BJ (cell line): Measurements from ENCODE around the gene PIGN. TPM values are rescaled to one million over a fixed set of nuclear protein-coding genes. Genes with fewer than 3 reads are reported as not detected.
A peak's percentile ranks its signal among the peaks of the same experiment; 100 is the strongest.

Source experiments
- CTCF ChIA-PET: fragments of 350-600 bp; formaldehyde crosslinking; extraction: SDS; loops from one replicate; lab custom pipeline; 2021; ENCODE audit warnings: antibody characterized with exemption, inconsistent platforms; lab: Yijun Ruan, JAX
- POLR2A ChIA-PET: fragments of 300-600 bp; sonication (Branson Sonifier 250); formaldehyde crosslinking; extraction: SDS; loops from one replicate; lab custom pipeline; 2021; ENCODE audit warnings: antibody characterized with exemption; lab: Charles Lee
- DNase-seq: peaks from one replicate; pipeline ENCODE4 v3.0.0-alpha.2; 2011; ENCODE audit warnings: low read depth
- H3K27me3 ChIP-seq: 2 replicates; pipeline ENCODE4 v1.6.0; 2011; ENCODE audit warnings: low read length; ENCODE audit not compliant: control insufficient read depth, insufficient read depth
- H3K36me3 ChIP-seq: 2 replicates; pipeline ENCODE4 v1.5.1; 2011; ENCODE audit warnings: low read length; ENCODE audit not compliant: control insufficient read depth, insufficient read depth
- H3K4me3 ChIP-seq: 2 replicates; pipeline ENCODE4 v1.5.1; 2011; ENCODE audit warnings: low read depth, mild to moderate bottlenecking, control low read depth, low read length
- CTCF ChIP-seq: IDR thresholded peaks from 2 replicates; pipeline ENCODE4 v1.5.1; 2011; ENCODE audit warnings: low read depth, mild to moderate bottlenecking, control low read depth, inconsistent platforms, low read length, moderate library complexity; ENCODE audit not compliant: insufficient read depth
- polyA plus RNA-seq: library from polyadenylated mRNA; depleted of rRNA; stranded (reverse); fragments of >200 nt; gene quantifications from 2 replicates; pipeline ENCODE4 v1.2.3, GENCODE V29; 2011

PIGN gene
- polyA plus RNA-seq, 1 experiment, result 12.0 TPM

- no peak overlapping the region for H3K4me3 ChIP-seq
- POLR2A ChIA-PET, result no interaction called here
Measured at GRCh38 chr18:62183578-62184195, 3.2 kb downstream of the PIGN start.

DNA sequence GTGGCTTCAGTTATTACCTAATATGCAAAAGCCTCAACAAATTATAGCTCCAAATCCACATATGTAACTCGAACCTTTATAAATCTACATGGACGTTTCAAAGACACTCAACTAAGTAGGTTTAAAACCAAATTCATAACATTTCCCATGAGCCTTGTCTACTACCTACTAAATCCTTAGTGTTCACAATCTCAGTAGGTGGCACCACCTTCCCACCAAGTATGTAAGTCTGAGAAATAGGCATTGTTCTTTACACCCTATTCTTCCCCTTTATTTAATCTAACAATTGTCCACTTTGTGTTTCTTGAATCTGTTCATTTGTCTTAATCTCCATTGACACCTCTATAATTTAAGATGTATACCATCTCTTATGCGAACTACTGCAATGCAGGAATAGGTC is 4.6 kb downstream of the PIGN start:
- ChIA-PET CTCF (interaction anchor here (0.9 to 2.0 kb wide), 7 partner anchors 8 to 401 kb away, joined by 3 to 7 read pairs (median 4); no protein-coding TSS in a partner anchor), POLR2A (no interaction called here)
- Histone ChIP-seq H3K36me3 (no peaks in the 10 kb centered on the region), H3K4me3 (no peak overlapping the region), H3K27me3 (no peaks in the 10 kb centered on the region)
- no peak for TF ChIP-seq CTCF
- DNase-seq, result no peak

More at GRCh38 chr18:62183578-62184195, 3.2 kb downstream of the PIGN start:
- no peaks in the 10 kb centered on the region for H3K36me3 ChIP-seq
- H3K27me3 ChIP-seq, result no peaks in the 10 kb centered on the region
- peak; percentile 14 for DNase-seq
- CTCF ChIA-PET, result interaction anchor here (0.7 to 2.0 kb wide), 10 partner anchors 10 to 403 kb away, joined by 3 to 9 read pairs (median 4); no protein-coding TSS in a partner anchor
- TF ChIP-seq CTCF, result peak; percentile 93

DNA sequence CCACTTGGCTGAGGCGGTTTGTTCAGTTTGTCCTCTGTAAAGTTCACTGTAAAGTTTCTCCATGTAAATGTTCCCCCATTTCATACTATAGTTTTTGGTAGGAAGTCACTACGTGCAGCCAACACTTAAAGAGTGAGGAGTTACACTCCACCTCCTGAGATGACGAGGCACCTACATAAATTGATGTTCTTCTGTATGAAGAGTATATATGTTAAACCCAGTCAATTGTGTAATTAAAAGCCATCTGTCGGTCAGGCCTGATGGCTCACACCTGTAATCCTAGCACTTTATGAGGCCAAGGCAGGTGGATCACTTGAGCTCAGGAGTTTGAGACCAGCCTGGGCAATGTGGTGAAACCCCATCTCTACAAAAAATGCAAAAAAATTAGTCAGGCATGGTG is 7.6 kb downstream of the PIGN start:
- TF ChIP-seq CTCF, result no peak
- POLR2A ChIA-PET, result no interaction called here
- Histone ChIP-seq H3K4me3 (no peak overlapping the region), H3K27me3 (no peaks in the 10 kb centered on the region), H3K36me3 (no peaks in the 10 kb centered on the region)
- CTCF ChIA-PET, result no interaction called here
- no peak for DNase-seq

- ChIA-PET CTCF (interaction anchor here (0.7 kb wide), 1 partner anchor 76 kb away, joined by 5 read pairs; no protein-coding TSS in a partner anchor), POLR2A (no interaction called here)
- no peak for TF ChIP-seq CTCF
- Histone ChIP-seq H3K36me3 (no peaks in the 10 kb centered on the region; the same call in 1 of the 2 replicates), H3K4me3 (no peak overlapping the region), H3K27me3 (no peaks in the 10 kb centered on the region)
- DNase-seq, result no peak
Measured at GRCh38 chr18:62177271-62177670, 9.6 kb downstream of the PIGN start.

DNA sequence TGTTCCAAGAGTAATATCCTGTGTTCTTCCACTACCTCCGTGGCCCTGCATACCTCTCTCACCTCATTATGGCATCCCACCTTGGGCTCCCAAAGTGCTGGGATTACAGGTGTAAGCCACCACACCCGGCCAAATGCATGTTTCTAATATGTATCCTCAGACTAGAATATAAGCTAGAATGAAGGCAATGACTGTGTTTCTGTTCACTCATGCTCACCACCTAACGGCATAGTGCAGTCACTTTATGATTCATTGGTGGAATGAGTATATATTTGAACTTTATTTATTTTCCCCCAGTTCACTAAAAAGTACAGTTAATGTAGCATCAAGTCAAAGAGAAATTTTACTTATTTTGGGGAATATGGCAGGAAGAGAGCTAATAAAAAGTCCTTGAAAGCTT is 11.3 kb downstream of the PIGN start:
- no peaks in the 10 kb centered on the region; the same call in 1 of the 2 replicates for H3K36me3 ChIP-seq
- no peak for TF ChIP-seq CTCF
- ChIA-PET POLR2A (no interaction called here), CTCF (interaction anchor here (1.1 to 1.9 kb wide), 2 partner anchors 9 to 411 kb away, joined by 3 to 5 read pairs; no protein-coding TSS in a partner anchor)
- H3K4me3 ChIP-seq, result no peak overlapping the region
- no peaks in the 10 kb centered on the region for H3K27me3 ChIP-seq
- no peak for DNase-seq
